Amygdala (tissue), 56 donors: ENCODE data around the gene PRKCH.

ENCODE experiments used
- DNase-seq, 56 donors: peaks; one replicate each; lab custom pipeline; 2025; lab: John Stamatoyannopoulos, UW

PRKCH gene

DNA sequence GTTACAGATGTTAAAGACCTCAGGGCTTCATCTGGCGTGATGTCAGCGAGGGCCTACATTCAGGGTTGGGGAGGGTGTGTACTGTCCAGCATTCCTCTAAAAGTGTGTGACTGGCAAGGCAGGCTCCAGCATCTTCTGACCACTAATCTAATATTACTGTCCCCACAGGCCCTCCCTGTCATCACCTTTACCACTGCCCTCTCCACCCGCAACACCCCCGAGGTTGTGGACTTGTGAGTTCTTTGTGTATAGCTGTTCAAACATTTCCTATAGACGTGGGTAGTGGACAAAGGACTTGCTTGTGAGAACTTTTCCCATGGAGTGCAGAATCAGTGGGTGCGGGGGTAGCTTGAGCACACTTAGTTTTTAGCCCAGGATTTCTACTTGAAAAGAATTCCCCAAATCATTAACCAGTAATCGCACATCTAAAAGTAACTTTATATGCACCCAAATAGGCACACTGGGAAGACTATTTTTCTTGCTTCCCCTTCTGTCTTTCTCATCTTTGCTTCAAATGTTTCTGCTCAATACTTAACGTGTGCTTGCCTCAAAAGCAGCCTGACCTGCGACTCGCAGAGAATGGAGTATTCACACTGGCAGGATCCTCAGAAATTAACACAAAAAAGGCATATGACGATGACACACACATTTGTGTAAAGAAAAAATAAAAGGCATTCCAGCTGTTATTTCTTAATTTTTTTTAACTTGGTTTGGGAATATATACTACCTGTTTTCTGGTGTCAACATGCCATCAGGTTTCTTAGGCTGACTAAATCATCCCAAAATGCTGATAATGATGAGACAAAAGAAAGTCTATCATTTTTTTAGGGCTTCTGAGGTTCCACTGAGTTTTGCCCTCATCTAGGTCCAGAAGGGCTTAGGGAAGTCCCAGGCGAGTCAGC lies 215.5 kb downstream of the PRKCH start:
- no peak for DNase-seq

DNA sequence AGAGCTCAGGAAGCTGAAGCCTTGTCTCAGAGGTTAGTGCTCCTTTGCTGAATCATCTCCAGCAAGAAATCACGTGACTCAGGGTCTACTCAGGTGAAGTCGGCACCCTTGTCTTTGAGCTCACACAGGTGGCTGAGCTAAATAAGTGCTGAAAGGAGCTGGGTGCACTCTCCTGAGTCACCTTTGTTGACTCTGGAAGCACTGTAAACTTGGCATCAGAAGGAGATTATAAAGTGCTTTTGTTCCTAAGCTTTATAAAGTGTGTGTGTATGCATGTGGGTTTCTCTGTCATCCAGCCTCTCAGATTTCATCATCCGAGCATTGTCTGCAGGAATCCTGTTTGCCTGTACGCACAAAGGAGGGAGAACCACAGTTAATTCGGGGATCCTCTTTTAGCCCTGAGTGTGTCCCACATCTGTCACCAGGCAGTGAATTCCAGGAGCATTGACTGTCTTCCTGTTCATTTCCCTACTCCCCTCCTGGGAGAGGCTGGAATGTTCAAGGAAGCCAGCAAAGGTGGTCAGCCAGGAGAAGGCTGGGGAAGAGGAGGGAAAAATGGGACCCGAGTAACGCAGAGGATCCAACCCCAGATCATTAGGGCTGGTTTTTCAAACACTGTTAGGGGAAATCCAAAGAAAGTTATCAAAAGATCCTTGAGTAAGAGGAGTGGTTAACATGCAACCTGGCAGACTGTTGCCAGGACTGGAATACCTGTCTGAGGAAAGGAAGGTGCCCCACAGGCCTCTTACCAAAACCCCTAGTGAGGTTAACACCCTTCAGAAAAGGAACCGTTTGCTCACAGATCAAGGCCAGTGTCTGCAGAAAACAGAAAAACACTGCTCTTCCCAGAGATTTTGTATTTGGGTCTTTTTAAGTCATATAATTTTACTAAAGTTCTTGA lies 216.4 kb downstream of the PRKCH start:
- no peak for DNase-seq

DNA sequence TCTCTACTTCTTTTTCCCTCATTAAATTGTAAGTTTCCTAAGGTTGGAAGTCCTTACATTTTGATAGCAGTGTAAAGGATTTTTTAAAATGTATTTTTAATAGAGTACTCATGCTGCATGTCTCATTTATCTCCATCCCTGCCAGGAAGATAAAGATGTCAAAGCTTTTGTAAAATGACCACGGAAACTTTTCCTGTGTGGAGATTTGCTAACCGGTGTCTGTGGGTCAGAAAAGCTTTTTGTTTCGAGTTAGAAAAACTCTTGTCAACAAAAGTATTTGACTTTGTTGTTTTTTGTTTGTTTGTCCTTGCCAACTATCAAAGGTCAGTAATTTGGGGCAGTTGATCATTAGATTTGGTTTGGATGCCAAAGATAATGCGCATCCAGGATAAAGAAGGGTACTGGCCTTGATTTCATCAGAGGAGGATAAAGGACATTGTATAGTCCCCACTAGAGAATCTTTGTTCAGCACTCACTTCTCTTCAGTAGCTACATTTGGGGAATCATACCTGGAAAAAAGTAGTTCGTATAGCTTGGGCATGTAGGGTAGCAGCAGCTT lies 217.2 kb downstream of the PRKCH start:
- DNase-seq = no peak

DNA sequence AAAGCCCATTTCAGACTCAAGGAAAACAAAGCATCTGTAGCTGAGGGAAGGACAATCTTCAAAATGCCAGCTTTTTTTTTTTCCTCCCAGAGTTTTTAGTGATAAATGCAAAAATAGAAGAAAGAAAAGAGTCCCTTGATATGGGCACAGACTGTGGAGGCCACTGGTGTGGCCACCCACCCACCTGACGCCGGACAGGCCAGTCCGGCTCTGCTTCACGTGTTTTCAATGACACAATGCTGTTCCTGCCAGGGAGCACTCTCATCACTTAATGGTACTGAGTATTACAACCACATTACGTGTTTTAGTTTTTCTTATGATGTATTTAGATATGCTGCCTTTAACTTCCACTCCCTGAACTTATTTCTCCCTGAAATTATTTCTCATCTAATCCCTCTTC lies 218.3 kb downstream of the PRKCH start:
- DNase-seq = no peak

DNA sequence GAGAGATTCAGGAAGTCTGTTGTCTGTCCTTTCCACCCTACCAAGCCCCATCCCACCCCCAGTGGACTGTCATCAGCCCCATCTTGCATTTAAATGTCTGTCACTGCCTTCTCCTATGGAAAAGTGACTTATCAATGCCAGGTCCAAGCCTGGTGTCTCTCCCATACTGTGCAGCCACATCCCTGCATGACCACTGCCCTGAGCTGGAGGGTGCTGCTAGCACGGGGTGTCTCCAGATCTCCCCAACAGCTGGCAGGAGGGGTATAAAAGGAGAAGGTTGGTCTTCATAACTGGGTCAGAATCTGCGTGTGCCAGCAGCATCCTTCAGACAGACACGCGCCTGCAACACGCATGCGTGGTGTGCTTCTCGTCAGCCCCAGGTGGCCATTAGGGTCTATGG lies 219.6 kb downstream of the PRKCH start:
- no peak for DNase-seq

DNA sequence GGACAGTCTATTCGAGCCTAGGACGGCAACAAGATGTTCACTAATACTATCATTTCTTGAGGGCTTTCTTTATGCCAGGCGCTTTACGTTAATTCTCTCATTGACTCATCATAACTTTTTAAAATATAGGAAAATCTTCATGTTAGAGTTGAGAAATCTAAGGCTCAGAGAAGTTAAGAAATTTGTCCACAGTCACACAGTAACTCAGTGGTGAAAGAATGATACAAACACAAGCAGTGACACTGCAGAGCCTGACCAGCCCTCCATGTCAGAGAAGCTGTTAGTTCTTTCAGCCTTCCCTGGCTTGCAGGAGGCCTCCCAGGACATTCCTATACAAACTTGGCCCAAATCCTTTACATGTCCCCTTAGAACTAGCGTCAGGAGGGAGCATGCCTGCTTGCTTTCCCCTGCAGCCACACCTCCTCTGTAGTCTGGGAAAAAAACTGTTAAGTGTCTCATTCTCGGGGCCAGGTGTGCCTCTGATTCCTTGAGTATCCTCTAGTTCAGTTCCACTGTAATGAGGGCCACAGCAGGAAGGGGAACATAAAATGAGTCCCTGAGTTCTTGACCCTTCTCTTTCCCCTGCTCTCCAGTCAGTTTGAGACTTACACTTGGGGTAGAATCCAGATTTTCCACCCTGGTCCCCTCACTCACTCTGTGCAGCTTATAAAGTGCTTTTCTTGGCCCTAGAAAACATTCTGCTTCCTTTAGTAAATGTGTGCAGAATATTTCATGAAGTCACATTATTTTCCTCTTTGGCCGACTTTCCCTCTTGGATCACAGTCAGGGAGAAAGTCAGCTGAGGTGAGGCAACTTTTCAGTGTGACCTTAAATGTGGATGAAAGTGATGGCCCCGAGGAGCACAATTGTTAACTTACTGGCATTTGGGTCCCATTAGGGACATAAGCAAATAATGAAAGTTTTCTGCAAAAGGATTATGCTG lies 221.7 kb downstream of the PRKCH start:
- DNase-seq = peak in 2 of 56 donors; percentile 11 to 28

DNA sequence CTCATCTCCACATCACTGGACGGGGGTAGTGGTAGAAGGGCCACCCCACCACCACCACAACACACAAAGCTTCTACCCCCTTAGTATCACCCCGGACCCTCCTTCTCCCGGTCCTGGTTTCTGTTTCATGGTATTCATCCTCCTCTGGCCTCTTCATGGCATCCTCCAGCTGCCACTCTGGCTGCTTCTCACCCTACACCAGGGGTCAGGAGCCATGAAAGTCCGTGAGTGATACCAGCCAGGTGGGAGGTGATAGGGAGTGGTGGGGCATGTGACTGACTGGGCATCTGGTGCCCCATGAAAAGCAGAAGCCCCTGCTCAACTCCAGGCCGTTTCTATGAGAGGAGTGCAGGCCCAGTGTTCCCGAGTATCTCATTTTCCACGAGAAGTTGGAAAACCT lies 222.6 kb downstream of the PRKCH start:
- no peak for DNase-seq

DNA sequence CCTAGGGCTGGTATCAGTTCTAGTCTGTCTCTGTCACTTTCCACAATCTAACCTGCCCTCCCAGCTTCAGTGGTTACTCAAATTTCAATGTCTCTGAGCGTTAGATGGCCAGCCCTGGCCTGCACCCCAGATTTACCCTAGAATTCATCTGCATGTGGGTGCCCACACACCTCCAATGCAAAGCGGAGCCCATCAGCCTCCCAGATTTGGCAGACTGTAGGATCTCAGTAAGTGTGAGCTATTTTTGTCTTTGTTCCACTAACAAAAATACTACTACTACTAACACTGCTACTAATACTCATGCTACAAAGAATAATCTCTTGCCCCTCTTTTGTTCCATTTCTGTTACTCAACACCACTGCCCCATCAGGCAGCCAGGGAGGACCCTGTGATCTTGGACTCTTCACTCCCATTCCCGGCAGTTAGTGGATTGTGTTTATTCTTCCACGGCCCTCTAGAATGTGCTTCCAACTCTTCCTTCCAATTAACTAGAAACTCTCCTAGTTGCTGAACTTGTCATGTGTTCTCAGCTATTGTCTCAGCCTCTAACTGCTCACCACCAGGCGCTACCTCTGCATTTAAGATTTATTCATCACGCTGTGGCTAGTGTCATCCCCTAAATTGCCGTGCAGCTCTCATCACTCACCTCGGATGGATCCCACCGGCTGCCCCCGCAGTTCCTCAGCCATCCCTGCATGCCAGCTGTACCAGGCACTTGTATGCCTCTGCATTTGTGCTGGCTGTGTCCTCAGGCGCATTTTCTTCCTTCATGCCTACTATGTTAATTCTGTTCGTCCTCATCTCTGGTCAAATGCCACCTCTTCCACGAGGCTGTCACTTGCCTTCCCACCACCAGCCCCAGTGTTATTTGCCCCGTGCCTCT lies 223.3 kb downstream of the PRKCH start:
- DNase-seq = peak in 8 of 56 donors; percentile 12 to 40 (median 27)

DNA sequence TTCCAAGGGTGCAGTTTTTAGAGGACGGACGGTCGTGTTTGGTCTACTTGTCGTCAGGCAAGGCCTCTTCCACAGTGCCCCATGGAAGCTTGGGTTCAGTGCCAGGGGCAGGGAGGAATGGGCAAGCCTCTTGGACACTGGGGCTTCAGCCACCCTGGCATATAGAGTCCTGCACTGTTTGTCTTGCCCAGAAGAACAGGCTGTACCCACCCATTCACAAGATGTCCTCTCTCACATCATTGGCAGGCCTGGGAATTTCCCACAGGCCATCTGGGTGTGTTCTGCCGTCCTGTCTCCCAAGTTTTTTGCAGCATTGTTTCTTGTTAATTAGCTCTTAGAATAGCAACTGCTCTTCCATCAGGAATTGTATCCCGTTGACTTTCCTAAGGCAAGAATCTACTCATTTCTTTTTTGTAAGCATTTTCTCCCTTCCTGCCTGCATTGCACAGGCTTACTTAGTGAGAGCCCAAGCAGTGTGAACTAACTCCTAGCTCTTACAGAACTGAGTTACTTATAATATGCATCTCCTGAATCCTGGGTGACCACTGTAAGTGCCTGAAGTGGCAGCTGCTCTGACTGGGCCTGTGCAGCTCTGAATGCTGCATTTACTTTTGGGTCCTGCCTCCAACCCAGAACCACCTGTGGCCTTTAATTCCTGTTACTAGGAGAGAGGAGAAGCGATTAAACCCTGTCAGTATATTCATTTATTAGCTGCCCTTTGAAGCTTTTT lies 224.5 kb downstream of the PRKCH start:
- DNase-seq = peak in 42 of 56 donors; percentile 16 to 88 (median 54)

DNA sequence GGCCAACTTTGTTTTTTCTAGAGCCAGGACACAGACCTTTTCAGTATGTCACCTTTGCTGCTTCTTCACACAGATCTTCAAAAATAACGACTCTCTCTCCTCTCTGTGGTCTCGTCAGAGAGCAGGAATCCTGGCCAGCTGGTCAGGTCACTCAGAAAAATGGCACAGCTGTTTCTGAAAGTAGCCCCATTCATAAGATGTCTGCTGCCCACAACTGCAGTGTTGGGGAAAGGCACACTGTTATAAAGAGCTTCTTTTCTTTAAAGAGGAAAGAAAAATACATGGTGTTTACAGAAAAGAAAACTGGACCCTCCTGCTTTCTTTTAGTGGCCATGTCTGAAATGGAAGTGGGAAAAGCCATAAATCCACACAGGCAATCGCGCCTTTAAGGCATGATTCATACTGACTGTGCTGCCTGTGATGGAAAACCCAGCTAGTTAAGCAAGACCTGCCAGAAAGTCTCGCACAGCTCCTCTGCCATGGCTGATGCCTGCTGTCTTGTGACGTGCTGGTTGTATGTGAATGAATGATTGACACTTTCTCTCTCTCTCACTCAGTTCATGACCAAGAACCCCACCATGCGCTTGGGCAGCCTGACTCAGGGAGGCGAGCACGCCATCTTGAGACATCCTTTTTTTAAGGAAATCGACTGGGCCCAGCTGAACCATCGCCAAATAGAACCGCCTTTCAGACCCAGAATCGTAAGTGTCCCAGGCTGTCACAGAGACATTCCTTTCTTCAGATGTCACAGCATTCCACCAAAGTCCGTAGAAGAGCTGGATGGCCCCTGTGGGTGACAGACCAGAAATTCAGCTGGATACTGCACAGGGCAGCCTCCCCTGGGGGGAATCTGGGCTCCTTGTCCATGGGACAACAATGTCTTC lies 226.0 kb downstream of the PRKCH start:
- DNase-seq = no peak

DNA sequence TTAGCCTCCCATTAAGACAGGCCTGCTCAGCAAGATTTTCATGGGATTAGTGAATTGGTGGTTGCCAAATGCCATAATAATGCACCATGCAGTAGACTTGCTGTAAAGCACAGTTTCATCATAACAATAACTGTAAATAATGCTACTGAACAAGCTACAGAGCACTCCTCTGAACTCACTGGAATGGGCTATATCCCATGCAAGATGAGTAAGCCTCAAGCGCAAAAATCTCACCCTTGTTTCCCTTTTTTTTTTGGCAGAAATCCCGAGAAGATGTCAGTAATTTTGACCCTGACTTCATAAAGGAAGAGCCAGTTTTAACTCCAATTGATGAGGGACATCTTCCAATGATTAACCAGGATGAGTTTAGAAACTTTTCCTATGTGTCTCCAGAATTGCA lies 228.0 kb downstream of the PRKCH start:
- DNase-seq = no peak

DNA sequence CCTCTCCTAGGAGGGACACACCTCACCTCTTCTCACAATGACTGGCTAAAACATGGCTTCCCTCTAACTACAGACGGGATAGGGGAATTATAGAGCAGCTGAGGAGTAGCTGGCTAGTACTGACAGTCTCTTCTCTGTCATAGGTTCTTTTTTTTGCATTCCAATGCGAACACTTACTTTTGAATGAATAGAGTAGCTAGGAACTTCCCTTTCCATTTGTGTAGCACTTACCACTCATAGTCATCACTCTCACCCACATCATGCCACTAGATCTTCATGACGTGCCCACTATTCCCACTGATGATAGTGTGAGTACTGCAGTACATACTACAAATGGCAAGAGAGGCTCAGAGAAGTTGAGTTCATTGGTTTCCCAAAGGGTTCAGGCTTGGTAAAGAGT lies 230.0 kb downstream of the PRKCH start:
- DNase-seq = no peak

DNA sequence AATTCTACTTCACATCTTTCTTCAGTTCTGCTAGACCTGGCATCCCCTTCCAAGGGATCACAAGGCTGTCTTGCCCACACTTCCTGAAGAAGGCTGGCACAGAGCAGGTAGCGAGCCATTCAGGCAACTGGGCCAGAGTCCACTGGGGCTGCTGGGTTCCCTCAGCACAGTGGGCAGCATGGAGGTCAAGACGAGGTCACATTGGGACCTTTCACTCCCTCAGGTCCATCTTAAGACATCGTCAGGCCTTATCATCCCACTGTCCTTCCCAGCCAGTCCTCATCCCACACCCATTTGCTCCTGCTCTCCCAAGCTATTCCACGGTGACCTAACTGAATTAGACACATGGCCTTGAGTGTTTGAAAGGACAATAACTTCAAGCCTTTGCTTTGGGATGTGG lies 230.9 kb downstream of the PRKCH start:
- no peak for DNase-seq

DNA sequence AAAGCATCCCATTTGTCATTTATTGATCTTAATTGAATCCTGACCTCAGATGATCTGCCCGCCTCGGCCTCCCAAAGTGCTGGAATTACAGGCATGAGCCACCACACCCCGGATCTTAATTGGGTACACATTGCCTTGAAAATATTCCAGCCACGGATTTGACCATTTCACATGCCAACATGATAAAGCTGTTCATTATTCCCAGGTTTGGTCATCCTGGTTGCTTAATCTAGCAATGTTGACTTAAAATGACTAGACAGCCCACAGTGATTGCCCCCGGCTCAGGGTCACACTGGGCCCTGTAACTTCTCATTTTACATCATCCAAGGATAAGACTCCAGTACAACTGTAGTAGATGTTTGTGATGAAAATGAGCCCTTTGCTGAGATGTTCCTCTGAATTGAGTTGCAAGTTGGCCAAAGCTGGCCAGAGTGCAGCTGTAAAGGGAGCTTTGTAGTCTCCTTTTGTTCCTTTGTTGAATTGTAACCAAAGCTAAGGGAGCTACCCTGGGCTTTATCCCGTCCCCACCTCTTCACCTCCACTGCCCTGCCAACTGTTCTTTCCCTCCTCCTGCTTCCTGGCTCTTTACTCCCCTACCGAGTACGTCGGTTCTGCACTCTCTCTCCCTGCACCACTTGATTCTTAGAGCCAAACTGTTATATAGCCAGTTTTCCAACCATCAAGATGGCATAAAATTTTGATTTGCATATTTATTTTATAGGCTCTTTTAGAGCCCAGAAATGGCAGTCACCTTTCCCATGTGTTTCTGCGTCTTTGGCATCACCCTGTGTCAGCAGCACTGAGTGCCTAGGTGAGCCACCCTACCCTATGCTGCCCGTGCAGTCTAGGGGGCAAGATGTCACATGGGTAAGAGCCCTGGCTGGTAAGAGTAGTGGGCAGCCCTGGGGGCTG lies 232.6 kb downstream of the PRKCH start:
- no peak for DNase-seq

DNA sequence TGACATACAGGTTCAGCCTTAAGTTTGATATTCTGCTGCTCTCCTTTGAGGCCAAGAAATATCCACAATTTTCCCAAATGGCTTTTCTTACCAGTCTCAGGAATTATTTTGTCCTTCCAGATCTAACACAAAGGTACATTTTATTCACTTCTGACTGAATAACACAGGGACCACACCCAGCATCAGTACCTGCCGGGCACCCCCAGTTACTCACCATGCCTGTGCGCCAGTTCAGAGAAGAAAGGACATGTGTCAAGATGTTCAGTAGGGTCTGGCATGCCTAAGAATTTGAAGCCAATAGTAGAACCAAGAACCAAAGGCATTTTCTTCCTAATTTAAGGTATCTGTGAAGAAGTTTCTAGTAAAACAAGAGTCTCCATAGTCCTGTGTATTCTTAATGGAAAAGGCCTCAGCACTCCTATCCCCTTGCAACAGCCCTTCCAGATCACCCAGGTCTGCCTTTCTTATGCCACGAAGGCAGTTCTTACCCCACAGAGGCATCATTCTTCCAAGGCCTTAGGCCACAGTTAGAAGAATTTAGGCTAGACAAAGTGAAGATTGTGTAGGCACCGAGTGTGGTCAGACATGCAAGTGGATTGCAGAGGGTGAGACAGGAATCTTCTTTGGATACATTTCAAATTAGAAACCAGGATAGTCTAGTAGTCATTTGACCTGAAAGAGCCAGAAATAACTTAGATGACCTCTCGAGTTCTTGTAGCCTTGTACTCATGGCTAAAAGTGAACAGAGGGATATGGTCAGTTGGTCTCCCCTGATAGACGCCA lies 233.9 kb downstream of the PRKCH start:
- no peak for DNase-seq
